A673 (cell line): ENCODE data around the gene GRK1.

Source experiments
- EZH2 ChIP-seq: fragments of 200-600 bp; sonication (generic); IDR thresholded peaks from 2 replicates; pipeline ENCODE4 v1.6.1; 2017; ENCODE audit warnings: borderline replicate concordance, low read depth, mild to moderate bottlenecking, mixed read lengths, antibody characterized with exemption, low read length; ENCODE audit not compliant: poor library complexity, severe bottlenecking
- TF ChIP-seq, protein P1 (sequence below): fragments of 300-800, 200-600 bp; sonication (generic); conservative IDR thresholded peaks from 2 replicates; pipeline ENCODE4 v1.5.1; 2017; ENCODE audit warnings: low read depth, mild to moderate bottlenecking, antibody characterized with exemption, low read length, moderate library complexity, mixed read lengths

GRCh38 chr13:113758651-113759524 lies 91.9 kb downstream of the GRK1 start, which contains the start of gene TMEM255B:
- TF ChIP-seq, protein P1, sequence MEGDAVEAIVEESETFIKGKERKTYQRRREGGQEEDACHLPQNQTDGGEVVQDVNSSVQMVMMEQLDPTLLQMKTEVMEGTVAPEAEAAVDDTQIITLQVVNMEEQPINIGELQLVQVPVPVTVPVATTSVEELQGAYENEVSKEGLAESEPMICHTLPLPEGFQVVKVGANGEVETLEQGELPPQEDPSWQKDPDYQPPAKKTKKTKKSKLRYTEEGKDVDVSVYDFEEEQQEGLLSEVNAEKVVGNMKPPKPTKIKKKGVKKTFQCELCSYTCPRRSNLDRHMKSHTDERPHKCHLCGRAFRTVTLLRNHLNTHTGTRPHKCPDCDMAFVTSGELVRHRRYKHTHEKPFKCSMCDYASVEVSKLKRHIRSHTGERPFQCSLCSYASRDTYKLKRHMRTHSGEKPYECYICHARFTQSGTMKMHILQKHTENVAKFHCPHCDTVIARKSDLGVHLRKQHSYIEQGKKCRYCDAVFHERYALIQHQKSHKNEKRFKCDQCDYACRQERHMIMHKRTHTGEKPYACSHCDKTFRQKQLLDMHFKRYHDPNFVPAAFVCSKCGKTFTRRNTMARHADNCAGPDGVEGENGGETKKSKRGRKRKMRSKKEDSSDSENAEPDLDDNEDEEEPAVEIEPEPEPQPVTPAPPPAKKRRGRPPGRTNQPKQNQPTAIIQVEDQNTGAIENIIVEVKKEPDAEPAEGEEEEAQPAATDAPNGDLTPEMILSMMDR: no peak; the same call in 1 of the 2 replicates
- no peak for TF ChIP-seq EZH2
